ENCODE results near the gene ALK.

Gene ALK

DNA sequence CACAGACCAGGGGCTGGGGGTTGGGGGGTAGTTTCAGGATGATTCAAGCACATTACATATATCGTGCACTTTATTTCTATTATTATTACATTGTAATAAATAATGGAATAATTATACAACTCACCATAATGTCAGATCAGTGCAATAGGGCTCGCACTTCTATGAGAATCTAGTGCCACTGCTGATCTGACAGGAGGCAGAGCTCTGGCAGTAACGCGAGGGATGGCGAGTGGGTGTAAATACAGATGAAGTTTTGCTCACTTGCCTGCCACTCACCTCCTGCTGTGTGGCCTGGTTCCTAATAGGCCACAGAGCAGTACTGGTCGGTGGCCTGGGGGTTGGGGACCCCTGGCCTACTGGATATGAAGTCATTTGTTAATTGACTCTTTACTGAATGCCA is 615.6 kb downstream of the ALK start:
- no peak for DNase-seq

GRCh38 chr2:29304399-29305060 is 616.9 kb downstream of the ALK start:
- DNase-seq = peak in 1 of 2 experiments; percentile 3

DNA sequence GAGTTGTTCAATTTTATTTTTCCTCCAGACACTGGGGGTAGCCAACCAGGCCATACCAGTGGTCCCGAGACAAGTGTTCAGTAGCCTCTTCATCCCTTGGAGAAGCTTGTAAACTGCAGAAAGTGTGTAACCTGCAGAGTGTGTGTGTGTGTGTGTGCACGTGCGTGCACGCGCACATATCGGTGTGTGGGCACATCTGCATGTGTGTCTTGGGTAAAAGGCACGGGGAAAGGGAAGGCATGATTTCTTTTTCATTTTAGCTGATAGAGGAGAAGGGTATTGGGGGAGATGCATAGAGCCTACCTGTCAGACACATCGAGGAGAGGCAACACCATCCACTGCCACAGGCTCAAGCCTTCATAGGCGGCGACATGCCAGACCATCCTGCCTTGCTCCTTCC is 624.8 kb downstream of the ALK start:
- no peak for DNase-seq

GRCh38 chr2:29295845-29296244 is 625.5 kb downstream of the ALK start:
- peak in 1 of 2 experiments; percentile 25 for DNase-seq

DNA sequence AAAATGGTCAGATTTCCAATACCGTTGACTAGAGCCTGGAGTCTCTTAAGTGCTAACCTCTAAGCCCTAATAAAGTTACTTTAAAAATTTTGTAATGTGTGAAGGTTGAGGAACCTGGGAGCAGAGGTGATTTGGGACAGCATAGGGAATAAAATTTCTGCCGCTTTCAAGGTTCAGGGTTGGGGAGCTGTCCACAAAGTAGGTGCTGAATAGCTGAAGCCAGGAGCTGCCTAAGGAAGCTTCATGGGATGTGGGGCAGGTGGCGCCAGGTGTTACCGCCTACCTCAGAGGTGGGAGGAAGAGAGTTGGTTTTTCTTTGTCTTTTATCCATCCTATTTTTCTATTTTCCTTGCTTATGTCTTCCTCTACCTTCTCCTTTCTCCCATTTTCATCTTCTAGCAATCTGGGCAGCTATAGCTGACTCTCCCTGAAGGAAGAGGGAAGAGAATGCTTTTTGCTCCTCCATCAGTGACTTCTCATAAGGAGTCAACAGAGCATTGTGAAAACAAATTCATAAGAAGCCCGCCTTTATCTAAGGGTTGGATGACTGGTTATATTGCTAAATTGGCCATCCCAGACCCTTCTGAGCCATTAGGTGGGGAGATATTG is 627.5 kb downstream of the ALK start:
- DNase-seq = no peak

DNA sequence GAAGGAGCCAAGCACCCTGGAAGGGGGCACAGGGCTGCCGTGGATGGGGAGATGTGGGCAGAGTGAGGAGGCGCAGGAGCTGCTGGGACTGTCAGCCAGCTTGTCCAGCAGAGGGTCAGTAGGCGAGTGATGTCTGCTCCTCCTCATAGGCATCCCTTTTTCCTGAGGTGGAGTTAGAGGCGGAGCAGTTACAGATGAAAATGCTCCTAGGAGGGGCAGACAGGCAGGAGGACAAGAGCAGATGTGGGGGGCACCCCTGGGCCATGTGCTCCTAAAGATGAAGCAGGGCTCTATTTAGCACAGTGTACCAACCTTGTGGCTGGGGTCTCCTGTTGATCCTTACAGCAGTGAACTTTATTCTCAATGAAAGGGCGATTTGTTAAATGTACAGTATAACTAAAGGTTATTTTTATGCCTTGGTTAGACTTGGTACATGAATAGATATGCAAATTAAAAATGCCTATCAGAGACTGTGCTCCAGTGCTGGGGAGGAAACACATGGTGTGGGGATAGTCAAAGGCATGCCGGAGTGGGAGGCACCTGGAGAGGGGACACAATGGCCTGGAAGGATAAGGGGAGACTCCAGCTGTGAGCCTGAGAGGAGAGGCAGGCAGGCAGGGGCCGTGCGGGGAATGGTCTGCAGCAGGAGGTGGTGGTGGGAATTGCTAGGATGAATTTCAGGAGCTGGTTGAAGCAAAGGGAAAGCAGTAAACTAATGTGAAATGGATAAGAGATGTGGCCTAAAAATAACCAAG is 630.9 kb downstream of the ALK start:
- no peak for DNase-seq

- no peak for DNase-seq
These were observed 636.7 kb downstream of the ALK start for GRCh38 chr2:29284671-29285070.

DNA sequence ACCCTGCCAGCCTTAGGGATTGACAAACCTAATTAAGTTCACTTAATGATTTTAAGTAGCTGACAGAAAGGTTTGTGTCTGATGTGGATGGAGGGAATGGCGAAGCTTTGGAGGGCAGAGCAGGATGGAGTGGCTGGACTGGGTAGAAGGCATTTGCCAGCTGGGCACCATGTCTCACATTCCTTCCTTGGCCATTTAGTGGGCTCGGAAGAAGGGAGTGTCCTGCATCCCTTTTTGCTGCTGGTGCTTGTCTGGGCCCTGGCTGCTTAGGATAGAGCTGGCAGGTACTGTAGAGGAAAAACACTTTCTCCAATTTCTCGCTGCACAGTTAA is 639.5 kb downstream of the ALK start:
- no peak for DNase-seq

- DNase-seq = peak in 1 of 2 experiments; percentile 29
These were observed 640.1 kb downstream of the ALK start for GRCh38 chr2:29281086-29281915.

- DNase-seq = no peak
These were observed 642.4 kb downstream of the ALK start for GRCh38 chr2:29278966-29279365.

DNA sequence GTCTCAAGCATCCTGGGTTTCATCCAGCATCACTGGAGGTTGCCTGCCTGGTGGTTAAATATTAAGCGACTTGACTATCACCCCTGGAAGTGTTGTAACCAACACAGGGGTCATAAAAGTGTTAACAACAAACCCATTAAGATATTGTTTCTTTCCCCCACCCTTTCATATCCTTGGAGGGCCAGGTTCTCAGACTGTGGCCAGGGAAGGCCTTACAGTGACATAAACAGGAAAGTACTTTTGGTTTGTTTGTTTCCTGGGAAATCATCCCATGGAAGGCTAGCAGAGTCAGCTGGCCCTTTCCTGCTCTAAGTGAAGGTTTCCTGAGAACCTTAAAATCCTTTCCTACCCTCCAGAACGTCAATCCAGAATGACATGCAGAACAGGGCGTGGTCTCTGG is 645.2 kb downstream of the ALK start:
- DNase-seq = no peak

DNA sequence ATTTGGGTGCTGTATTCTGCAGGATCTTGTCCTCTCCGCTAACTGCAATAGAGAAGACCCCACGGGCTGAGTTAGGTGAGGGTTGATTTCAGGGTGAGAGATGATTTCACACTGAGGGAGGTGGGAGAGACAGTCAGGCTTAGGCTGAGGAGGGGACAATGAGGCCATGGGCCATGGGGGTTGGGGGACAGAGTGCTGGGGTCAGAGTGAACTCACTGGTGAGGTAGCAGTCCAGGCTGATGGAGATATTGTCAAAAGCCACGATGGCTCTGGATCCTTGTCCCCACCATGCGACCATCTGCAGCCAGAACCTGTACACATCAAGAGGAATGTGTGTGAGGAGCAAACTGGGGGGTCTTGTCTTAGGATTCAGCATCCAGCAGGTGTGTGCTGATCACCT is 646.2 kb downstream of the ALK start:
- DNase-seq = no peak

GRCh38 chr2:29273685-29274611 is 647.4 kb downstream of the ALK start:
- no peak for DNase-seq

- no peak for DNase-seq
These were observed 648.2 kb downstream of the ALK start for GRCh38 chr2:29273004-29273684.

- no peak for DNase-seq
These were observed 649.1 kb downstream of the ALK start for GRCh38 chr2:29272311-29272710.

- DNase-seq = no peak
These were observed 650.7 kb downstream of the ALK start for GRCh38 chr2:29270701-29271121.

DNA sequence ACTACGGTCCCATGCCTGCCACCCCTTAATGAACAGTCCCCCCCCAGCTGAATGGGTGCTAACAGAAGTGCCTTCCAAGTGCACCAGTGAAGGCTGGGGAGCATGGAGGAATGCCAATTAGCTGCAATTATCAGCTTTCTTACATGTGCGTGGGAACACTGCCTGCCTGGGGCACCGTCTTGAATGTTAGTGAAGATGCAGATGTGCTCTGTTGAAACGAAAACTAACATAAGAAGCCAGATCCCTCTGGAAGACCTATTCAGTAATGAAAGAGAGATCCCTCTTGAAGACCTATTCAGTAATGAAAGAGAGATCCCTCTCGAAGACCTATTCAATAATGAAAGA is 651.6 kb downstream of the ALK start:
- DNase-seq = no peak

GRCh38 chr2:29269095-29269764 is 652.2 kb downstream of the ALK start:
- DNase-seq = no peak

GRCh38 chr2:29267720-29268119 is 653.7 kb downstream of the ALK start:
- no peak for DNase-seq

- no peak for DNase-seq
These were observed 657.5 kb downstream of the ALK start for GRCh38 chr2:29263886-29264285.

- DNase-seq = no peak
These were observed 658.6 kb downstream of the ALK start for GRCh38 chr2:29262681-29263260.

Measured in SHP77 (cell line).